Glutamatergic neuron (in vitro differentiated cells): ENCODE measurements around the gene FANCL. TPM values are rescaled to one million over a fixed set of nuclear protein-coding genes. Genes with fewer than 3 reads are reported as not detected.
"Not testable (repeated sequence)": the region's sequence is repeated elsewhere in the genome, so short reads cannot be mapped to it uniquely, and the experiment has no call there.

ENCODE experiments used
- DNase-seq: peaks from one replicate; pipeline ENCODE4 v3.0.0; 2022
- H3K27ac Mint-ChIP-seq: one replicate; pipeline ENCODE4 v1.8.0; 2020; ENCODE audit warnings: mild to moderate bottlenecking, mixed read lengths, inconsistent platforms; ENCODE audit not compliant: unreplicated experiment
- H3K27me3 Mint-ChIP-seq: one replicate; pipeline ENCODE4 v1.8.0; 2020; ENCODE audit warnings: mild to moderate bottlenecking, moderate library complexity, mixed read lengths, inconsistent platforms; ENCODE audit not compliant: unreplicated experiment
- H3K36me3 Mint-ChIP-seq: one replicate; pipeline ENCODE4 v1.8.0; 2020; ENCODE audit warnings: mild to moderate bottlenecking, mixed read lengths, inconsistent platforms; ENCODE audit not compliant: unreplicated experiment
- H3K4me1 Mint-ChIP-seq: one replicate; pipeline ENCODE4 v1.8.0; 2020; ENCODE audit warnings: mild to moderate bottlenecking, low read depth, mixed read lengths, inconsistent platforms; ENCODE audit not compliant: unreplicated experiment
- H3K4me3 Mint-ChIP-seq: one replicate; pipeline ENCODE4 v1.8.0; 2020; ENCODE audit warnings: mild to moderate bottlenecking, mixed read lengths, inconsistent platforms; ENCODE audit not compliant: unreplicated experiment
- H3K9me3 Mint-ChIP-seq: one replicate; pipeline ENCODE4 v1.8.0; 2020; ENCODE audit warnings: mild to moderate bottlenecking, moderate library complexity, mixed read lengths, inconsistent platforms; ENCODE audit not compliant: unreplicated experiment
- total RNA-seq: library from RNA; stranded (reverse); fragmentation: NEBNext Ultra II Directional; extraction: Animal tissue kit (Norgen Biotek cat#: 25700); gene quantifications from one replicate; pipeline ENCODE4 v1.2.1, GENCODE V29; 2021; ENCODE audit not compliant: unreplicated experiment
- TF ChIP-seq, protein P1 (sequence below): fragments of 200-600 bp; sonication (generic); IDR thresholded peaks from one replicate; pipeline ENCODE4 v1.5.0; 2021; ENCODE audit not compliant: partially characterized antibody, unreplicated experiment

FANCL gene
- total RNA-seq, 1 donor from 2014 or later: 16.5 TPM

GRCh38 chr2:58227171-58227917, 13.8 kb downstream of the FANCL start:
- DNase-seq: no peak
- no peak overlapping the region for H3K4me3 Mint-ChIP-seq
- H3K9me3 Mint-ChIP-seq: no peaks in the 10 kb centered on the region
- no peaks in the 10 kb centered on the region for H3K36me3 Mint-ChIP-seq
- TF ChIP-seq, protein P1, sequence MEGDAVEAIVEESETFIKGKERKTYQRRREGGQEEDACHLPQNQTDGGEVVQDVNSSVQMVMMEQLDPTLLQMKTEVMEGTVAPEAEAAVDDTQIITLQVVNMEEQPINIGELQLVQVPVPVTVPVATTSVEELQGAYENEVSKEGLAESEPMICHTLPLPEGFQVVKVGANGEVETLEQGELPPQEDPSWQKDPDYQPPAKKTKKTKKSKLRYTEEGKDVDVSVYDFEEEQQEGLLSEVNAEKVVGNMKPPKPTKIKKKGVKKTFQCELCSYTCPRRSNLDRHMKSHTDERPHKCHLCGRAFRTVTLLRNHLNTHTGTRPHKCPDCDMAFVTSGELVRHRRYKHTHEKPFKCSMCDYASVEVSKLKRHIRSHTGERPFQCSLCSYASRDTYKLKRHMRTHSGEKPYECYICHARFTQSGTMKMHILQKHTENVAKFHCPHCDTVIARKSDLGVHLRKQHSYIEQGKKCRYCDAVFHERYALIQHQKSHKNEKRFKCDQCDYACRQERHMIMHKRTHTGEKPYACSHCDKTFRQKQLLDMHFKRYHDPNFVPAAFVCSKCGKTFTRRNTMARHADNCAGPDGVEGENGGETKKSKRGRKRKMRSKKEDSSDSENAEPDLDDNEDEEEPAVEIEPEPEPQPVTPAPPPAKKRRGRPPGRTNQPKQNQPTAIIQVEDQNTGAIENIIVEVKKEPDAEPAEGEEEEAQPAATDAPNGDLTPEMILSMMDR: no peak
- H3K27me3 Mint-ChIP-seq: no peaks in the 10 kb centered on the region
- H3K4me1 Mint-ChIP-seq: no peaks in the 10 kb centered on the region
- H3K27ac Mint-ChIP-seq: no peak overlapping the region

- no peaks in the 10 kb centered on the region for H3K36me3 Mint-ChIP-seq
- no peak overlapping the region for H3K27ac Mint-ChIP-seq
Observed at GRCh38 chr2:58221909-58222308, 19.2 kb downstream of the FANCL start.

DNA sequence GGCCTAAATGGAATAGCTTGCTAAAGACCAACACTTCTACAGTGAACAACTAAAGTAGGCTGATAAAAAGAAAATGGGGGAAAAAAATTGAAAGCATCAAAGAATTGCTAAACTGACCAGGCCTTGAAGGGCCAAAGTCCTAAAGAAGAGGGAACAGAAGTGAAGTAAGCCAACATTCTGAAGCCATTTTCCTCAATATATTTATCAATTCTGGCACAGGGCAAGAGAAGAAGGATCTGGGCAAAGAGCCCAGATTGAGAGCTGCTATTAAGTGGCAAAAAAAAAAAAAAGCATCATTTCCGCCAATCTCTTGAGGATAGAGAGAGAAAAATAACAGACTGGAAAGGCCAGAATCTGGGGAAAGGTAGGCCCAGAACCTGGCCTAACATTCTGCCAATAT, 25.7 kb downstream of the FANCL start:
- TF ChIP-seq, protein P1: no peak
- Mint-ChIP-seq H3K36me3 (peaks cover 13% of the 10 kb centered on the region), H3K27ac (no peak overlapping the region)

More at GRCh38 chr2:58221909-58222308, 19.2 kb downstream of the FANCL start:
- DNase-seq: no peak
- TF ChIP-seq, protein P1: no peak
- H3K4me1 Mint-ChIP-seq: no peaks in the 10 kb centered on the region
- H3K9me3 Mint-ChIP-seq: no peaks in the 10 kb centered on the region
- no peak overlapping the region for H3K4me3 Mint-ChIP-seq
- H3K27me3 Mint-ChIP-seq: no peaks in the 10 kb centered on the region

DNA sequence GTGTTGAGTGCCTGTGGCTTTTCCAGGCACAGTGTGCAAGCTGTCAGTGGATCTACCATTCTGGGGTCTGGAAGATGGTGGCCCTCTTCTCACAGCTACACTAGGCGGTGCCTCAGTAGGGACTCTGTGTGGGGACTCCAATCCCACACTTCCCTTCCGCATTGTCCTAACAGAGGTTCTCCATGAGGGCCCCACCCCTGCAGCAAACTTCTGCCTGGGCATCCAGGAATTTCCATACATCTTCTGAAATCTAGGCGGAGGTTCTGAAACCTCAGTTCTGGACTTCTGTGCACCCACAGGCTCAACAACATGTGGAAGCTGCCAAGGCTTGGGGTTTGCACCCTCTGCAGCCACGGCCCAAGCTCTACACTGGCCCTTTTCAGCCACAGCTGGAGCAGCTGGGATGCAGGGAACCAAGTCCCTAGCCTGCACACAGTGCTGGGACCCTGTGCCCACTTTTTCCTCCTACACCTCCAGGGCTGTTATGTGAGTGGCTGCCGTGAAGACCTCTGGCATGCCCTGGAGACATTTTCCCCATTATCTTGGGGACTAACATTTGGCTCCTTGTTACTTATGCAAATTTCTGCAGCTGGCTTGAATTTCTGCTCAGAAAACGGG, 30.1 kb downstream of the FANCL start:
- not testable (repeated sequence) for H3K27me3 Mint-ChIP-seq, H3K4me3 Mint-ChIP-seq, H3K27ac Mint-ChIP-seq, H3K4me1 Mint-ChIP-seq, H3K9me3 Mint-ChIP-seq, DNase-seq
- H3K36me3 Mint-ChIP-seq: peaks cover 19% of the 10 kb centered on the region

More for the DNA sequence above, 25.7 kb downstream of the FANCL start:
- H3K9me3 Mint-ChIP-seq: peaks cover 9% of the 10 kb centered on the region
- H3K4me3 Mint-ChIP-seq: no peak overlapping the region
- H3K27me3 Mint-ChIP-seq: no peaks in the 10 kb centered on the region
- DNase-seq: no peak
- H3K4me1 Mint-ChIP-seq: no peaks in the 10 kb centered on the region

GRCh38 chr2:58207189-58207588, 33.9 kb downstream of the FANCL start:
- TF ChIP-seq, protein P1: no peak
- no peak for DNase-seq
- Mint-ChIP-seq H3K27ac (no peak overlapping the region), H3K4me1 (no peaks in the 10 kb centered on the region), H3K36me3 (peaks cover 17% of the 10 kb centered on the region), H3K9me3 (peaks cover 9% of the 10 kb centered on the region), H3K27me3 (no peaks in the 10 kb centered on the region), H3K4me3 (no peak overlapping the region)
